Heart right ventricle (tissue), 16 donors: ENCODE data around the gene CD300LF. TPM values are rescaled to one million over a fixed set of nuclear protein-coding genes. Genes with fewer than 3 reads are reported as not detected.

Experiments
- ATAC-seq, 8 donors: fragments of 200-7000 bp; cut with Tn5 transposase; one replicate each; pipeline ENCODE4 v1.9.1; 2020; ENCODE audit warnings: mild to moderate bottlenecking in 8 of 8, moderate library complexity in 8 of 8, moderate number of reproducible peaks in 1 of 8
- DNase-seq, 2 donors: peaks; one replicate each; pipeline ENCODE4 v3.0.0-alpha.2; 2020
- H3K27ac ChIP-seq, 10 donors: fragments of 200-600 bp; sonication (generic) in 2 of 10; one replicate each; pipeline versions ENCODE4 v1.5.0 to v1.8.0; 2020 to 2022; ENCODE audit warnings: mild to moderate bottlenecking in 3 of 10
- H3K27me3 ChIP-seq, 7 donors: fragments of 200-600 bp; one replicate each; pipeline ENCODE4 v1.8.0; 2021 to 2022; ENCODE audit warnings: mild to moderate bottlenecking in 2 of 7
- H3K36me3 ChIP-seq, 9 donors: fragments of 200-600 bp; sonication (generic) in 1 of 9; one replicate each; pipeline versions ENCODE4 v1.5.0 to v1.8.0; 2020 to 2022; ENCODE audit warnings: mild to moderate bottlenecking in 2 of 9
- H3K4me1 ChIP-seq, 9 donors: fragments of 200-600 bp; sonication (generic) in 1 of 9; one replicate each; pipeline versions ENCODE4 v1.5.0 to v1.8.0; 2020 to 2022; ENCODE audit warnings: mild to moderate bottlenecking in 4 of 9
- H3K4me3 ChIP-seq, 10 donors: fragments of 200-600 bp; sonication (generic) in 2 of 10; one replicate each; pipeline versions ENCODE4 v1.5.0 to v1.8.0; 2020 to 2022; ENCODE audit warnings: mild to moderate bottlenecking in 7 of 10, moderate library complexity in 2 of 10
- H3K9me3 ChIP-seq, 11 donors: fragments of 200-600 bp in 10 of 11; sonication (generic) in 2 of 11; one replicate each; pipeline versions ENCODE4 v1.5.0 to v1.8.0; 2013 to 2022; ENCODE audit warnings: mild to moderate bottlenecking in 2 of 11, control low read depth in 1 of 11, moderate library complexity in 1 of 11
- WGBS, 2 donors: extraction: QIAGEN DNeasy Blood & Tissue Kit; methylation state at CpG; one replicate each; pipeline ENCODE4 v1.1.7; 2013; ENCODE audit warnings: inconsistent platforms in 1 of 2; 5-methylcytosine and 5-hydroxymethylcytosine counted together
- intact Hi-C, 10 donors: fragments of 100-400 bp; cut with DNase I; formaldehyde crosslinking; loops; one replicate each; pipeline versions ENCODE4 v1.11.1 to v1.14.2; 2022
- polyA plus RNA-seq, 2 donors: library from polyadenylated mRNA; stranded (reverse); fragments of 200-250 nt; gene quantifications; one replicate each; pipeline ENCODE4 v1.2.3, GENCODE V29; 2013
- total RNA-seq, 10 donors: library from RNA; stranded (reverse); fragmentation: NEBNext Ultra II Directional in 3 of 10; extraction: Animal tissue kit (Norgen Biotek cat#: 25700) in 3 of 10; gene quantifications; one replicate each; pipeline versions ENCODE4 v1.2.1 to v1.2.4, GENCODE V29; 2021 to 2023
- TF ChIP-seq, protein P1 (sequence below), 9 donors: fragments of 200-600 bp; sonication (generic) in 2 of 9; IDR thresholded peaks; one replicate each; pipeline versions ENCODE4 v1.5.0 to v1.8.0; 2021 to 2022; ENCODE audit warnings: antibody characterized with exemption in 9 of 9, mild to moderate bottlenecking in 5 of 9, moderate library complexity in 1 of 9
- donor health status: Arrhythmogenic right ventricular cardiomyopathy.
- donor health status: ischemic (EF 13 %, LVEDD 7.1; RV severe dilation, severe dysfunction).
- donor health status: healthy with polysubstance abuse.
- donor health status: DM: no; HTN: yes; CAD: no.
- donor health status: DM: no; HTN: no; CAD: no.
- donor health status: ischemic (EF 25% LVEDD 6.9; RV normal size, moderate dysfunction).
- donor health status: ischemic (EF 25% LVEDD 5.7; RV mildly dilated, moderate dysfunction).
- donor health status: healthy.
- donor health status: DM: yes; HTN: yes; CAD: no.
- donor health status: Ischemic cardiomyopathy.
- donor health status: ischemic (EF 35%, LVEDD 5.7; RV mildly dilated, moderate dysfunction).
- donor health status: nonischemic (EF 11% LVEDD 7.7; RV severe dilation, severe dysfunction).
- donor health status: DM: yes; HTN: yes; CAD: no.
- donor health status: PGD.
- donor health status: ischemic (EF 29% LVEDD 5.4; RV normal size, mild dysfunction).
- donor health status: nonischemic (EF 23%, LVEDD 6.1; RV moderate dilation, normal function).

CD300LF gene
- total and polyA plus RNA-seq, 12 donors: 0.13 to 4.5 (median 0.34) TPM; not detected in 3

- intact Hi-C loops: no loop called here
- 84 to 88% methylated on average over 4 of the region's 4 CpGs for WGBS, 2 donors
- Histone ChIP-seq H3K4me1 (no peaks in the 10 kb centered on the region), H3K27me3 (peaks cover 0 to 19% (median 4%) of the 10 kb centered on the region in 7 donors), H3K27ac (no peak overlapping the region), H3K36me3 (no peaks in the 10 kb centered on the region), H3K4me3 (no peak overlapping the region), H3K9me3 (peaks cover 0 to 4% (median 0%) of the 10 kb centered on the region in 11 donors)
- ATAC-seq (no peak), DNase-seq (no peak)
- TF ChIP-seq, protein P1, sequence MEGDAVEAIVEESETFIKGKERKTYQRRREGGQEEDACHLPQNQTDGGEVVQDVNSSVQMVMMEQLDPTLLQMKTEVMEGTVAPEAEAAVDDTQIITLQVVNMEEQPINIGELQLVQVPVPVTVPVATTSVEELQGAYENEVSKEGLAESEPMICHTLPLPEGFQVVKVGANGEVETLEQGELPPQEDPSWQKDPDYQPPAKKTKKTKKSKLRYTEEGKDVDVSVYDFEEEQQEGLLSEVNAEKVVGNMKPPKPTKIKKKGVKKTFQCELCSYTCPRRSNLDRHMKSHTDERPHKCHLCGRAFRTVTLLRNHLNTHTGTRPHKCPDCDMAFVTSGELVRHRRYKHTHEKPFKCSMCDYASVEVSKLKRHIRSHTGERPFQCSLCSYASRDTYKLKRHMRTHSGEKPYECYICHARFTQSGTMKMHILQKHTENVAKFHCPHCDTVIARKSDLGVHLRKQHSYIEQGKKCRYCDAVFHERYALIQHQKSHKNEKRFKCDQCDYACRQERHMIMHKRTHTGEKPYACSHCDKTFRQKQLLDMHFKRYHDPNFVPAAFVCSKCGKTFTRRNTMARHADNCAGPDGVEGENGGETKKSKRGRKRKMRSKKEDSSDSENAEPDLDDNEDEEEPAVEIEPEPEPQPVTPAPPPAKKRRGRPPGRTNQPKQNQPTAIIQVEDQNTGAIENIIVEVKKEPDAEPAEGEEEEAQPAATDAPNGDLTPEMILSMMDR (IDR thresholded peaks at IDR 0.05): no peak
These were observed 7.8 kb upstream of the CD300LF start for GRCh38 chr17:74720506-74720905.

- DNase-seq: no peak
- peaks cover 0 to 44% (median 25%) of the 10 kb centered on the region in 7 donors for H3K27me3 ChIP-seq
These were observed 2.4 kb upstream of the CD300LF start for GRCh38 chr17:74715144-74715543.

GRCh38 chr17:74713171-74713755, 540 bp upstream of the CD300LF start:
- peaks cover 0 to 44% (median 28%) of the 10 kb centered on the region in 7 donors for H3K27me3 ChIP-seq
- H3K9me3 ChIP-seq: no peaks in the 10 kb centered on the region
- H3K4me1 ChIP-seq: peaks cover 0 to 14% (median 0%) of the 10 kb centered on the region in 9 donors
- 81 to 86% methylated on average over 12 of the region's 12 CpGs for WGBS, 2 donors
- no peaks in the 10 kb centered on the region for H3K36me3 ChIP-seq
- intact Hi-C loops: no loop called here
- DNase-seq (no peak), ATAC-seq (no peak)
- H3K27ac ChIP-seq: peak overlapping the region in 1 of 10 donors; percentile 82
- no peak overlapping the region for H3K4me3 ChIP-seq
- TF ChIP-seq, protein P1 (IDR thresholded peaks at IDR 0.05): no peak

More at GRCh38 chr17:74715144-74715543, 2.4 kb upstream of the CD300LF start:
- no peak overlapping the region for H3K27ac ChIP-seq
- no peaks in the 10 kb centered on the region for H3K9me3 ChIP-seq
- TF ChIP-seq, protein P1 (IDR thresholded peaks at IDR 0.05): no peak
- ATAC-seq: no peak
- no peak overlapping the region for H3K4me3 ChIP-seq
- 27 to 38% methylated on average over 4 of the region's 4 CpGs for WGBS, 2 donors
- intact Hi-C loops: no loop called here
- H3K36me3 ChIP-seq: no peaks in the 10 kb centered on the region
- H3K4me1 ChIP-seq: peaks cover 0 to 14% (median 0%) of the 10 kb centered on the region in 9 donors

GRCh38 chr17:74712301-74712700, 422 bp downstream of the CD300LF start:
- intact Hi-C loops: no loop called here
- H3K4me1 ChIP-seq: peaks cover 0 to 14% (median 0%) of the 10 kb centered on the region in 9 donors
- no peaks in the 10 kb centered on the region for H3K9me3 ChIP-seq
- H3K4me3 ChIP-seq: peak overlapping the region in 5 of 10 donors; percentile 11 to 53 (median 17)
- 61 to 64% methylated on average over 7 of the region's 7 CpGs for WGBS, 2 donors
- ATAC-seq: no peak
- peaks cover 0 to 44% (median 28%) of the 10 kb centered on the region in 7 donors for H3K27me3 ChIP-seq
- peak overlapping the region in 1 of 10 donors; percentile 82 for H3K27ac ChIP-seq
- TF ChIP-seq, protein P1 (IDR thresholded peaks at IDR 0.05): no peak
- H3K36me3 ChIP-seq: no peaks in the 10 kb centered on the region
- DNase-seq: no peak
